GM19239 (cell line): ENCODE data around the gene INPP4B.

Experiments
- DNase-seq: peaks from one replicate; pipeline ENCODE4 v3.0.0; 2011; ENCODE audit warnings: low spot score; ENCODE audit not compliant: insufficient read length
- FAIRE-seq: peaks from 2 replicates; lab custom pipeline; 2011; peaks lifted over from hg19 to GRCh38; lab: Jason Lieb, UNC

The INPP4B gene

DNA sequence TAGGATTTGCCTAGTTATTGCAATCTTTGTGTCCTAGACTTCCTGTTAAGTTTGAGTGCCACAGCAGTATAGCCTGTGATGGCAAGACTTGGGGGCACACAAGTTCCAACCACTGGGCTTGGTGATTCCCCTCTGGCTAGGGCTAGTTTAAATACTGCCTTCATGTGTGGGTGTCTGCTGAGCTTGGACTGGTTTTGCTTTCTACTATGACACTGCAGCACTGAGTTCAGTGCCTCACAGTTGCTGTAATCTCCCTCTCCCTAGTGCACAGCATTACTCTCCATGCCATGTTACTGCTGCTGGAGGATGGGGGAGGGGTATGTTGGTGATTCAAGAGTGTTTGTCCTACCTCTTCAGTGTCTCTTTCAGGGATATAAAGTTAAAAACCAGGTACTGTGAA is 830.1 kb downstream of the INPP4B start:
- no peak for FAIRE-seq
- DNase-seq: no peak

DNA sequence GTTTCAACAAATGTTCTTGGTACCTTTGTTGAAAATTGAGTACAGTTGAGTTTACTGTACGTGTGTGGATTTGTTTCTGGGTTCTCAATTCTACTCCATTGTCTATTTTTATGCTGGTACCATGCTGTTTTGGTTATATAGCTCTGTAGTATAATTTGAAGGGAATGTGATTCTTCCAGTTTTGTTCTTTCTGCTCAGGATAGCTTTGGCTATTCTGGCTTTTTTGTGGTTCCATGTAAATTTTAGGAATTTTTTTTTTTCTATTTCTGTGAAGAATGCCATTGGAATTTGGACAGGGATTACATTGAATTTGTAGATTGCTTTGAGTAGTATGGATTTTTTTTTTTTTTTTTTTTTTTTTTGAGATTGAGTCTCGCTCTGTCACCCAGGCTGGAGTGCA is 836.4 kb downstream of the INPP4B start:
- DNase-seq (no peak), FAIRE-seq (no peak)

DNA sequence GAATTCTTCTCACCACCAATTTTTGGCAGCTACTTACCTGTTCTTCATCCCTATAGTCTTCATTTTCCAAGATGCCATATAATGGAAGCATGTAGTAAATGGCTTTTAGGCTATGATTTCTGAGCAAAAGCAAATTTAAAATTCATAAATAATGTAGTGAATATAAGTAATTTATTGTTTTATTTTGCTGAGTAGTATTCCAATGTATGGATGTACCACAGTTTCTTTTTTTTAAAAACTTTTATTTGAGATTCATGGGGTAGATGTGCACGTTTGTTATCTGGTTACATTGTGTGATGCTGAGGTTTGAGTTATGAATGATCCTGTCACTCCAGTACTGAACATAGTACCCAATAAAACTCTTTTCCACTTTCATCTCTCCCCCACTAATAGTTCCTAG is 840.6 kb downstream of the INPP4B start:
- FAIRE-seq (no peak), DNase-seq (no peak)

GRCh38 chr4:141999446-142000143 is 846.5 kb downstream of the INPP4B start:
- FAIRE-seq: no peak
- no peak for DNase-seq

DNA sequence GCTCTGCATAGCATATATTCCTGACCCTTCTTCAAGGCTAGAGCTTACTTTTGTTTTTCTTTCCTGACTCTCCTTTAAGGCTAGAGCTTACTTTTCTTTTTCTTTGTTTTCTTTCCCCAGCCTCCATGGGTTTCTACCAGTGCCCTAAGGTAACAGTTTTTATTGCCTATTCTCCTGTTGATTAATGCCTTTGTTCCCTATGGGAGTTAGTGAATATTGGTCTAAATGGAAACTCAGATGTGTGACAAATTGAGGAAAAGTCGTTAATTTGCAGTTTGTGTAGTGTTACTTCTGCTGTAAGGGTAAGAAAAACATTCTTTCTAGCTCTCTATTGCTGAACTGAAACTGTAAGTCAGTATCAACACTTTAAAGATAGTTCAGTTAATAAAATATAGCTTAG is 851.0 kb downstream of the INPP4B start:
- DNase-seq: no peak
- FAIRE-seq: no peak

DNA sequence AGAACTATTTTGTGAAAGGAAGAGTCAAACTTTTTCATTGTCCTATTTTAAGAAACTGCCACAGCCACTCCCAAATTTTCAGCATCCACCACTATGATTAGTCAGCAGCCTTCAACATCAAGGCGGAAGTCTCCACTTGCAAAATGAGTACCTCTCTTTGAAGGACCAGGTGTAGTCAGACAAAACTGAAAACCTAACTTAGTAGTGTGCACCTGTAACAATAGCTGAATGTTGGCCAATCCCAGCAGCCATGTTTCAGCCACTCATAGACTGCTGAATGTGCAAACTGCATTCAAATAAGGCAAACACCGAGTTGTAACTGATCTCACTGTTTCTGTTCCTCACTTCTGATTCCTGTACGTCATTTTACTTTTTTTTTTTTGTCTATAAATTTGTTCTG is 868.7 kb downstream of the INPP4B start:
- FAIRE-seq (no peak), DNase-seq (no peak)
